SHP77 treated with DMSO at 0.1 percent for 48 hours (cell line): ENCODE data around the gene ACTL10.
A peak's percentile ranks its signal among the peaks of the same experiment; 100 is the strongest.

Experiments
- DNase-seq: peaks from one replicate; lab custom pipeline; 2025; lab: John Stamatoyannopoulos, UW

ACTL10 gene

GRCh38 chr20:33649201-33649681, 17.5 kb upstream of the ACTL10 start:
- no peak for DNase-seq

GRCh38 chr20:33650111-33650752, 16.5 kb upstream of the ACTL10 start:
- no peak for DNase-seq

GRCh38 chr20:33650753-33651561, 15.8 kb upstream of the ACTL10 start:
- DNase-seq = no peak

- no peak for DNase-seq
Measured at GRCh38 chr20:33651562-33652048, 15.1 kb upstream of the ACTL10 start.

- peak; percentile 69 for DNase-seq
Measured at GRCh38 chr20:33653218-33653899, 13.4 kb upstream of the ACTL10 start.

- DNase-seq = peak; percentile 88
Measured at GRCh38 chr20:33653900-33654596, 12.7 kb upstream of the ACTL10 start.

GRCh38 chr20:33654680-33655161, 12.0 kb upstream of the ACTL10 start:
- no peak for DNase-seq

- no peak for DNase-seq
Measured at GRCh38 chr20:33655164-33655563, 11.6 kb upstream of the ACTL10 start.

GRCh38 chr20:33656010-33656782, 10.5 kb upstream of the ACTL10 start:
- no peak for DNase-seq

GRCh38 chr20:33656783-33657703, 9.7 kb upstream of the ACTL10 start:
- DNase-seq = no peak

- DNase-seq = no peak
Measured at GRCh38 chr20:33657704-33658095, 9.0 kb upstream of the ACTL10 start.

GRCh38 chr20:33658510-33658909, 8.2 kb upstream of the ACTL10 start:
- no peak for DNase-seq

GRCh38 chr20:33658929-33659328, 7.8 kb upstream of the ACTL10 start:
- DNase-seq = no peak

GRCh38 chr20:33659341-33660034, 7.3 kb upstream of the ACTL10 start:
- no peak for DNase-seq

- no peak for DNase-seq
Measured at GRCh38 chr20:33660035-33660684, 6.6 kb upstream of the ACTL10 start.

- DNase-seq = no peak
Measured at GRCh38 chr20:33660685-33661058, 6.1 kb upstream of the ACTL10 start.

GRCh38 chr20:33662172-33662571, 4.6 kb upstream of the ACTL10 start, which contains the start of gene C20orf144:
Gene C20orf144, plus strand, starts transcription at chr20:33662327. Its CDS starts 19 bp downstream, at chr20:33662346.
- DNase-seq = no peak

GRCh38 chr20:33663161-33664084, 3.3 kb upstream of the ACTL10 start:
- DNase-seq = peak; percentile 45
